IPS-NIHi7 (cell line): Measurements from ENCODE around the gene POU1F1.
"Not testable (repeated sequence)": the region's sequence is repeated elsewhere in the genome, so short reads cannot be mapped to it uniquely, and the experiment has no call there.

ENCODE experiments used
- DNase-seq: peaks from one replicate; pipeline ENCODE4 v3.0.0; 2012; ENCODE audit warnings: mixed read lengths; ENCODE audit errors: extremely low spot score

The POU1F1 gene

GRCh38 chr3:87276484-87276883 is at the start of gene POU1F1:
TSS of gene POU1F1 (minus strand) at chr3:87276584. CDS start at chr3:87276462, 122 bp downstream.
- DNase-seq: no peak

- DNase-seq: no peak
Observed at GRCh38 chr3:87324609-87325008, 48.2 kb upstream of the POU1F1 start.

GRCh38 chr3:87320756-87321626 is 44.6 kb upstream of the POU1F1 start:
- no peak for DNase-seq

GRCh38 chr3:87318617-87319021 is 42.2 kb upstream of the POU1F1 start:
- DNase-seq: no peak

GRCh38 chr3:87317779-87318178 is 41.4 kb upstream of the POU1F1 start:
- no peak for DNase-seq

- no peak for DNase-seq
Observed at GRCh38 chr3:87313641-87314040, 37.3 kb upstream of the POU1F1 start.

- no peak for DNase-seq
Observed at GRCh38 chr3:87311309-87311708, 34.9 kb upstream of the POU1F1 start.

GRCh38 chr3:87309601-87310000 is 33.2 kb upstream of the POU1F1 start:
- no peak for DNase-seq

GRCh38 chr3:87307805-87308204 is 31.4 kb upstream of the POU1F1 start:
- no peak for DNase-seq

- DNase-seq: no peak
Observed at GRCh38 chr3:87305517-87305916, 29.1 kb upstream of the POU1F1 start.

- not testable (repeated sequence) for DNase-seq
Observed at GRCh38 chr3:87305031-87305430, 28.6 kb upstream of the POU1F1 start.

GRCh38 chr3:87298111-87298718 is 21.8 kb upstream of the POU1F1 start:
- peak; percentile 17 for DNase-seq

- no peak for DNase-seq
Observed at GRCh38 chr3:87288446-87288845, 12.1 kb upstream of the POU1F1 start.

GRCh38 chr3:87287011-87287410 is 10.6 kb upstream of the POU1F1 start:
- no peak for DNase-seq

- no peak for DNase-seq
Observed at GRCh38 chr3:87272718-87273341, 3.6 kb downstream of the POU1F1 start.

- no peak for DNase-seq
Observed at GRCh38 chr3:87270908-87271700, 5.3 kb downstream of the POU1F1 start.

- no peak for DNase-seq
Observed at GRCh38 chr3:87269723-87270122, 6.7 kb downstream of the POU1F1 start.

- no peak for DNase-seq
Observed at GRCh38 chr3:87268646-87269211, 7.7 kb downstream of the POU1F1 start.

- DNase-seq: no peak
Observed at GRCh38 chr3:87267953-87268645, 8.3 kb downstream of the POU1F1 start.

- DNase-seq: no peak
Observed at GRCh38 chr3:87261925-87262324, 14.5 kb downstream of the POU1F1 start.

- peak; percentile 27 for DNase-seq
Observed at GRCh38 chr3:87260270-87260669, 16.1 kb downstream of the POU1F1 start.
